HEK293T (cell line): Measurements from ENCODE around the gene MED19.

Source experiments
- BHLHE40 ChIP-seq: fragments of 450-650 bp; IDR thresholded peaks from 2 replicates; pipeline ENCODE4 v1.6.1; 2016; ENCODE audit warnings: mild to moderate bottlenecking, moderate library complexity, borderline replicate concordance
- SP1 ChIP-seq: fragments of 450-650 bp; IDR thresholded peaks from 2 replicates; pipeline ENCODE4 v1.6.1; 2017

DNA sequence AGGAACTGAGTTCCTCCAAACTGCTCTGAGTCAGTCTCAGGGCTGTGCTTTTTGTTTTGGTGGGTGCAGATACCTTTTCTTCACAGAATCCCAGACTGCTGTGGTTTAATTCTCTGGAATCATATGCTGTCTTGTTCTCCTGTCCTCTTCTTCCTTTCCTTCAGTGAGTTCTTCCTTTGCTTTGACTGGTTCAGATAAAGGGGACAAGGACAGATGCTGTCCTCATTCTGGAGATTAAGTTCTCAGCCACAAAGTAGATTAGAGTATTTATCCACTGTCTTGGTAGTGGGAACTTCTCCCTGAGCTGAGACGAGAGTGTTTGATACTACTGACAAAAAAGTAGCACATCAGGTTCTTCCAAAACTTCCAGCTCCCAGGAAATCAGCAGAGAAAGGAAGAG is 30.8 kb downstream of the MED19 start:
- no peak for TF ChIP-seq SP1
- TF ChIP-seq BHLHE40, result no peak
